OCI-LY1 (cell line): ENCODE measurements around the gene SLC30A3.

Source experiments
- H2AFZ ChIP-seq: fragments of 200-600 bp; sonication (generic), shearing (Covaris generic); 2 replicates; pipeline ENCODE4 v1.6.0; 2014; ENCODE audit warnings: antibody characterized with exemption, mild to moderate bottlenecking, low read length
- H3F3A ChIP-seq: fragments of 200-600 bp; sonication (generic), shearing (Covaris generic); 2 replicates; pipeline ENCODE4 v1.6.0; 2014; ENCODE audit warnings: mild to moderate bottlenecking, antibody characterized with exemption, low read length, moderate library complexity; ENCODE audit not compliant: insufficient read depth
- H3K27ac ChIP-seq: fragments of 200-600 bp; sonication (generic); 2 replicates; pipeline ENCODE4 v1.5.1; 2014; ENCODE audit warnings: low read length, mixed run types, mild to moderate bottlenecking, low read depth; ENCODE audit not compliant: poor library complexity, severe bottlenecking
- H3K27me3 ChIP-seq: fragments of 200-600 bp; sonication (generic); 2 replicates; pipeline ENCODE4 v1.6.0; 2014; ENCODE audit warnings: antibody characterized with exemption, mild to moderate bottlenecking, low read length, moderate library complexity; ENCODE audit not compliant: insufficient read depth
- H3K36me3 ChIP-seq: fragments of 200-600 bp; sonication (generic); 2 replicates; pipeline ENCODE4 v1.6.1; 2014; ENCODE audit warnings: mild to moderate bottlenecking, antibody characterized with exemption, low read length, moderate library complexity, mixed read lengths; ENCODE audit not compliant: insufficient read depth
- H3K4me1 ChIP-seq: fragments of 200-600 bp; sonication (generic); 2 replicates; pipeline ENCODE4 v1.5.1; 2014; ENCODE audit warnings: mild to moderate bottlenecking, low read length, moderate library complexity; ENCODE audit not compliant: insufficient read depth, severe bottlenecking
- H3K4me2 ChIP-seq: fragments of 200-600 bp; sonication (generic), shearing (Covaris generic); 2 replicates; pipeline ENCODE4 v1.6.1; 2014; ENCODE audit warnings: low read length
- H3K4me3 ChIP-seq: fragments of 200-600 bp; sonication (generic); 2 replicates; pipeline ENCODE4 v1.5.1; 2014; ENCODE audit warnings: low read length, low read depth, mild to moderate bottlenecking, mixed read lengths; ENCODE audit not compliant: poor library complexity, severe bottlenecking
- H3K79me2 ChIP-seq: fragments of 200-600 bp; shearing (Covaris generic); 2 replicates; pipeline ENCODE4 v1.6.1; 2016; ENCODE audit warnings: mixed run types, low read length, mixed read lengths; ENCODE audit not compliant: insufficient read depth
- H3K9ac ChIP-seq: fragments of 200-600 bp; sonication (generic), shearing (Covaris generic); 2 replicates; pipeline ENCODE4 v1.6.1; 2014; ENCODE audit warnings: mild to moderate bottlenecking, low read length, mixed read lengths
- H3K9me2 ChIP-seq: fragments of 200-600 bp; sonication (generic), shearing (Covaris generic); 2 replicates; pipeline ENCODE4 v1.6.1; 2014; ENCODE audit warnings: low read depth, mild to moderate bottlenecking, low read length, mixed read lengths
- H3K9me3 ChIP-seq: fragments of 200-600 bp; shearing (Covaris generic); 2 replicates; pipeline ENCODE4 v1.6.1; 2014; ENCODE audit warnings: low read length, mixed read lengths
- H4K20me1 ChIP-seq: fragments of 200-600 bp; sonication (generic), shearing (Covaris generic); 2 replicates; pipeline ENCODE4 v1.6.0; 2016; ENCODE audit warnings: mild to moderate bottlenecking, low read length; ENCODE audit not compliant: insufficient read depth
- EZH2 ChIP-seq: fragments of 200-600 bp; sonication (generic), shearing (Covaris generic); IDR thresholded peaks from 2 replicates; pipeline ENCODE4 v1.8.0; 2017; ENCODE audit warnings: borderline replicate concordance, mixed run types, mild to moderate bottlenecking, antibody characterized with exemption, low read length, moderate library complexity, mixed read lengths
- TF ChIP-seq, protein P1 (sequence below): fragments of 200-600 bp; sonication (generic), shearing (Covaris generic); IDR thresholded peaks from 2 replicates; pipeline ENCODE4 v1.5.1; 2017; ENCODE audit warnings: mild to moderate bottlenecking, antibody characterized with exemption, low read length, moderate library complexity, mixed read lengths

The SLC30A3 gene

DNA sequence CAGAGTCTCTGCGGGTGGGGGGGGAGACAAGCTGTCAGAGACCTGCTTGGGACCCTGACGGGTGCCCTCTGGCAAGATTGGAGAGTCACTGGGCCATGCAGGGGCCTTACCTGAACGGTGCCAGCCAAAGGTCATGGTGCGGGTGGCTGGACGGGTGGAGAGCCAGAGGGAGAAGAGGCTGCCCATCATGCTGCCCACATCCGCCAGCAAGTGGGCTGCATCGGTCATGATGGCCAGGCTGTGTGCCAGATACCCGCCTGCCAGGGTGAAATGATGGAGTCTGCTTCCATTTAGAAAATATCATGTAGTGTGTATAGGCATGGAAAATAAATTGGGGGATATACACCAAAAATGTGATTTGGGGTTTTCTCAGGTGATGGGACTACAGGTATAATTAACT, 4.8 kb downstream of the SLC30A3 start:
- Histone ChIP-seq H3F3A (no peaks in the 10 kb centered on the region), H4K20me1 (no peaks in the 10 kb centered on the region), H3K36me3 (no peaks in the 10 kb centered on the region), H2AFZ (no peak overlapping the region), H3K9me2 (no peaks in the 10 kb centered on the region), H3K9ac (no peak overlapping the region), H3K27ac (no peak overlapping the region), H3K4me3 (no peak overlapping the region), H3K4me2 (no peak overlapping the region), H3K9me3 (no peaks in the 10 kb centered on the region), H3K79me2 (no peaks in the 10 kb centered on the region), H3K27me3 (peaks cover 22% of the 10 kb centered on the region), H3K4me1 (peaks cover 3% of the 10 kb centered on the region)
- TF ChIP-seq EZH2 = no peak
- TF ChIP-seq, protein P1, sequence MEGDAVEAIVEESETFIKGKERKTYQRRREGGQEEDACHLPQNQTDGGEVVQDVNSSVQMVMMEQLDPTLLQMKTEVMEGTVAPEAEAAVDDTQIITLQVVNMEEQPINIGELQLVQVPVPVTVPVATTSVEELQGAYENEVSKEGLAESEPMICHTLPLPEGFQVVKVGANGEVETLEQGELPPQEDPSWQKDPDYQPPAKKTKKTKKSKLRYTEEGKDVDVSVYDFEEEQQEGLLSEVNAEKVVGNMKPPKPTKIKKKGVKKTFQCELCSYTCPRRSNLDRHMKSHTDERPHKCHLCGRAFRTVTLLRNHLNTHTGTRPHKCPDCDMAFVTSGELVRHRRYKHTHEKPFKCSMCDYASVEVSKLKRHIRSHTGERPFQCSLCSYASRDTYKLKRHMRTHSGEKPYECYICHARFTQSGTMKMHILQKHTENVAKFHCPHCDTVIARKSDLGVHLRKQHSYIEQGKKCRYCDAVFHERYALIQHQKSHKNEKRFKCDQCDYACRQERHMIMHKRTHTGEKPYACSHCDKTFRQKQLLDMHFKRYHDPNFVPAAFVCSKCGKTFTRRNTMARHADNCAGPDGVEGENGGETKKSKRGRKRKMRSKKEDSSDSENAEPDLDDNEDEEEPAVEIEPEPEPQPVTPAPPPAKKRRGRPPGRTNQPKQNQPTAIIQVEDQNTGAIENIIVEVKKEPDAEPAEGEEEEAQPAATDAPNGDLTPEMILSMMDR = no peak

DNA sequence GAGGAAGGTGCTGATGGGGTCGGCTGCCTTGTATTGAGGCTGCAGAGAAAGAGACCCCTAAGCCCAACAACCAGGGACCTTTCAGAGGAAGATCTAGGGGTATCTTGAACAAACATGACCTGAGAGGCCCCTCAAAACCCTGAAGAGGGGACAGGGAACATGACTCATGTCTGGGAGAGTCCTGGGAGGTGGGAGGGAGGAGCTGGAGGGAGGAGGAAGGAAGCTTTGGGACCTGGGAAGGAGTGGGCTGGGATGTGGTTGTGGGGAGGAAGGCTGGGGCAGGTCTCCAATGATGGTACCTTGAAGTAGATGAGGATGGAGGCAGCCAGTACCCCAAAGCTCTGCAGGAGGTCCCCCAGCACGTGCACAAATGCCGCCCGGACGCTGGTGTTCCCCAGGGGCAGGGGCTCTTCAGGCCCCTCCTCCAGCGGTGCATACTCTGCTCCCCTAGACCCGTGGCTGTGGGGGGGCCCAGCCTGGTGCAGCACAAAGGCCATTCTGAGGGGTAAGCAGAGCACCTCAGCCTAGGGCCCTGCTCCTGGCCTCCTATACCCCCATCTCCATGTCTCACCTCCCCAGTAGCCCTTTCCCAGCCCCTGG, 5.9 kb downstream of the SLC30A3 start:
- Histone ChIP-seq H3K27ac (no peak overlapping the region), H3K4me3 (no peak overlapping the region), H3K4me1 (no peaks in the 10 kb centered on the region), H3K27me3 (peaks cover 22% of the 10 kb centered on the region), H3K9ac (no peak overlapping the region), H3F3A (no peaks in the 10 kb centered on the region), H3K4me2 (no peak overlapping the region), H3K79me2 (no peaks in the 10 kb centered on the region), H3K36me3 (no peaks in the 10 kb centered on the region), H3K9me2 (no peaks in the 10 kb centered on the region), H4K20me1 (no peaks in the 10 kb centered on the region), H2AFZ (no peak overlapping the region), H3K9me3 (no peaks in the 10 kb centered on the region)
- TF ChIP-seq EZH2 = no peak
- TF ChIP-seq, protein P1 = no peak

DNA sequence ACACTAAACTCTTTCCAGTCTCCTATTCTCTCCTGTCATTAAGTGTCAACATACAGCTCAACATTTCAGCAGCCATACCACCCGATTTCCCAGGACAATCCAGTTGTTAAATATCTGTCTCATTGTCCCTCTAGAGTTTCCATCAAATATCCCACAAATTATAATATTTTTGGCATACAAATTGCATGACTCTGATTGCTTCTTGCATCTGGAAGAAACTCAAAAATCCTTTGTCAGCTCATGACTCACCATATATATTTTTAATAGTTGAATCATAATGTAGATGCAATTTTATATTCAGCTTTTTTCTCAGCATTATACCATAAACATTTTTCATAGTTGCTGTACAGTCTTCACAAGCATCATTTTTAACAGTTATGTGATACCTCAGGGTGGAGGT, 7.2 kb downstream of the SLC30A3 start:
- Histone ChIP-seq H3K27ac (no peak overlapping the region), H3K79me2 (no peaks in the 10 kb centered on the region), H3K4me3 (no peak overlapping the region), H3K27me3 (peaks cover 16% of the 10 kb centered on the region), H3F3A (no peaks in the 10 kb centered on the region), H3K9ac (no peak overlapping the region), H4K20me1 (no peaks in the 10 kb centered on the region), H2AFZ (no peak overlapping the region), H3K9me3 (no peaks in the 10 kb centered on the region), H3K4me2 (no peak overlapping the region), H3K36me3 (no peaks in the 10 kb centered on the region), H3K9me2 (no peaks in the 10 kb centered on the region), H3K4me1 (no peaks in the 10 kb centered on the region)
- TF ChIP-seq EZH2 = no peak
- TF ChIP-seq, protein P1 = no peak
